Esophagus squamous epithelium (tissue), 4 donors: Measurements from ENCODE around the gene SERINC4.

ENCODE experiments used
- CTCF ChIP-seq, 6 experiments: fragments of 450-650 bp in 4 of 6; fragments of 200-600 bp in 2 of 6; sonication (generic) in 2 of 6; IDR thresholded peaks; one replicate each; pipeline ENCODE4 v1.5.1; 2016 to 2019; ENCODE audit warnings: antibody characterized with exemption in 6 of 6, mild to moderate bottlenecking in 4 of 6, moderate library complexity in 4 of 6
- POLR2A ChIP-seq, 4 donors: fragments of 450-650 bp; IDR thresholded peaks; one replicate each; pipeline ENCODE4 v1.6.1; 2017; ENCODE audit warnings: antibody characterized with exemption in 4 of 4, mild to moderate bottlenecking in 4 of 4, moderate library complexity in 3 of 4

GRCh38 chr15:43808960-43809678, 9.1 kb upstream of the SERINC4 start:
- no peak for TF ChIP-seq CTCF (IDR thresholded peaks at IDR 0.05)
- no peak for TF ChIP-seq POLR2A (IDR thresholded peaks at IDR 0.05)
